ENCODE measurements around the gene LPP.

LPP gene

GRCh38 chr3:188303823-188304222 lies 149.9 kb downstream of the LPP start:
- Histone ChIP-seq H3K27me3 (replicated peaks; ENCODE audit: insufficient read depth, low read length) (peaks cover 45% of the 10 kb centered on the region), H4K20me1 (ENCODE audit: insufficient read depth, low read length) (no peaks in the 10 kb centered on the region), H3K4me1 (ENCODE audit: low read length) (no peaks in the 10 kb centered on the region), H2AFZ (ENCODE audit: low read length) (no peak overlapping the region), H3K9me2 (replicated peaks; ENCODE audit: insufficient read depth, low read length) (no peaks in the 10 kb centered on the region), H3K27ac (ENCODE audit: low read length) (no peak overlapping the region), H3K9me3 (replicated peaks; ENCODE audit: insufficient read depth, low read length) (no peaks in the 10 kb centered on the region), H3K4me2 (ENCODE audit: low read depth, low read length) (no peak overlapping the region), H3K36me3 (replicated peaks; ENCODE audit: insufficient read depth, low read length) (no peaks in the 10 kb centered on the region), H3K4me3 (ENCODE audit: low read length) (no peak overlapping the region), H3K79me2 (ENCODE audit: low read length) (no peaks in the 10 kb centered on the region), H3K9ac (ENCODE audit: low read length) (no peak overlapping the region), H3F3A (ENCODE audit: insufficient read depth, low read length) (no peaks in the 10 kb centered on the region)
- DNase-seq = no peak
- TF ChIP-seq EZH2phosphoT487 (IDR thresholded peaks at IDR 0.05; ENCODE audit: low read length) (no peak), EZH2 (optimal IDR thresholded peaks at IDR 0.05; ENCODE audit: low read depth, low read length) (no peak)
- TF ChIP-seq, protein P1, sequence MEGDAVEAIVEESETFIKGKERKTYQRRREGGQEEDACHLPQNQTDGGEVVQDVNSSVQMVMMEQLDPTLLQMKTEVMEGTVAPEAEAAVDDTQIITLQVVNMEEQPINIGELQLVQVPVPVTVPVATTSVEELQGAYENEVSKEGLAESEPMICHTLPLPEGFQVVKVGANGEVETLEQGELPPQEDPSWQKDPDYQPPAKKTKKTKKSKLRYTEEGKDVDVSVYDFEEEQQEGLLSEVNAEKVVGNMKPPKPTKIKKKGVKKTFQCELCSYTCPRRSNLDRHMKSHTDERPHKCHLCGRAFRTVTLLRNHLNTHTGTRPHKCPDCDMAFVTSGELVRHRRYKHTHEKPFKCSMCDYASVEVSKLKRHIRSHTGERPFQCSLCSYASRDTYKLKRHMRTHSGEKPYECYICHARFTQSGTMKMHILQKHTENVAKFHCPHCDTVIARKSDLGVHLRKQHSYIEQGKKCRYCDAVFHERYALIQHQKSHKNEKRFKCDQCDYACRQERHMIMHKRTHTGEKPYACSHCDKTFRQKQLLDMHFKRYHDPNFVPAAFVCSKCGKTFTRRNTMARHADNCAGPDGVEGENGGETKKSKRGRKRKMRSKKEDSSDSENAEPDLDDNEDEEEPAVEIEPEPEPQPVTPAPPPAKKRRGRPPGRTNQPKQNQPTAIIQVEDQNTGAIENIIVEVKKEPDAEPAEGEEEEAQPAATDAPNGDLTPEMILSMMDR (IDR thresholded peaks at IDR 0.05; ENCODE audit: low read length) = no peak

DNA sequence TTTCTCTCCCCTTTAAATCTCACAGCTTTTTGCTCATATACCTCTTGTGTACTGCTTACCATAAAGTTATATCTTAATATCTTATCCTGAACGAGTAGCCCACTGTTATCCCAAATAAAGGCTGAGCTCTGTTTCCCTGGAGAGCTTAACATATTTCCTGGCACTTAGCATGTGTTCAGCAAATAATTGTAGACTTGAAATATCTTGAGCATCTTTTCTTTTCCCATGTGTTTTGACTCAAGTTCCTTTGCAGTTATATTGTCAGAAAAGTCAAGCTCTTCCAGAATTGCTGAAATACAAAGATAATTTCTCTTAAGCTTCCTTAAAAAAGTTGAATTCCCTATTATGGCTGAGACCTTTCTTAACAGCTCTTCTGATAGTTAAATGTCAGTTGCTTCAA lies 150.5 kb downstream of the LPP start:
- peaks cover 2% of the 10 kb centered on the region; the same call in 1 of the 2 replicates for H3K4me1 ChIP-seq (ENCODE audit: low read length)
- peaks cover 2% of the 10 kb centered on the region for H3F3A ChIP-seq (ENCODE audit: insufficient read depth, low read length)
- H3K4me3 ChIP-seq (ENCODE audit: low read length) = no peak overlapping the region
- H3K9me3 ChIP-seq (replicated peaks; ENCODE audit: insufficient read depth, low read length) = no peaks in the 10 kb centered on the region
- H3K36me3 ChIP-seq (replicated peaks; ENCODE audit: insufficient read depth, low read length) = no peaks in the 10 kb centered on the region
- peaks cover 47% of the 10 kb centered on the region for H3K27me3 ChIP-seq (replicated peaks; ENCODE audit: insufficient read depth, low read length)
- no peaks in the 10 kb centered on the region for H4K20me1 ChIP-seq (ENCODE audit: insufficient read depth, low read length)
- no peaks in the 10 kb centered on the region for H3K9me2 ChIP-seq (replicated peaks; ENCODE audit: insufficient read depth, low read length)
- H3K79me2 ChIP-seq (ENCODE audit: low read length) = no peaks in the 10 kb centered on the region
- no peak overlapping the region for H2AFZ ChIP-seq (ENCODE audit: low read length)
- DNase-seq = no peak
- H3K4me2 ChIP-seq (ENCODE audit: low read depth, low read length) = no peak overlapping the region
- no peak overlapping the region for H3K9ac ChIP-seq (ENCODE audit: low read length)
- no peak overlapping the region for H3K27ac ChIP-seq (ENCODE audit: low read length)
- TF ChIP-seq EZH2 (optimal IDR thresholded peaks at IDR 0.05; ENCODE audit: low read depth, low read length) = no peak

GRCh38 chr3:188305220-188305619 lies 151.3 kb downstream of the LPP start:
- peaks cover 4% of the 10 kb centered on the region; the same call in 1 of the 2 replicates for H3K4me1 ChIP-seq (ENCODE audit: low read length)
- no peak for TF ChIP-seq EZH2phosphoT487 (IDR thresholded peaks at IDR 0.05; ENCODE audit: low read length)
- TF ChIP-seq EZH2 (optimal IDR thresholded peaks at IDR 0.05; ENCODE audit: low read depth, low read length) = no peak

GRCh38 chr3:188306435-188307005 lies 152.6 kb downstream of the LPP start:
- H3K9ac ChIP-seq (ENCODE audit: low read length) = no peak overlapping the region
- H3K27me3 ChIP-seq (replicated peaks; ENCODE audit: insufficient read depth, low read length) = peaks cover 61% of the 10 kb centered on the region
- H2AFZ ChIP-seq (ENCODE audit: low read length) = no peak overlapping the region
- no peaks in the 10 kb centered on the region for H3K9me2 ChIP-seq (replicated peaks; ENCODE audit: insufficient read depth, low read length)
- TF ChIP-seq EZH2phosphoT487 (IDR thresholded peaks at IDR 0.05; ENCODE audit: low read length) (no peak), EZH2 (optimal IDR thresholded peaks at IDR 0.05; ENCODE audit: low read depth, low read length) (no peak)
- TF ChIP-seq, protein P1 (IDR thresholded peaks at IDR 0.05; ENCODE audit: low read length) = no peak
- H4K20me1 ChIP-seq (ENCODE audit: insufficient read depth, low read length) = no peaks in the 10 kb centered on the region
- no peak overlapping the region for H3K4me3 ChIP-seq (ENCODE audit: low read length)
- H3K4me1 ChIP-seq (ENCODE audit: low read length) = peaks cover 4% of the 10 kb centered on the region; the same call in 1 of the 2 replicates
- no peak overlapping the region for H3K4me2 ChIP-seq (ENCODE audit: low read depth, low read length)
- H3K36me3 ChIP-seq (replicated peaks; ENCODE audit: insufficient read depth, low read length) = no peaks in the 10 kb centered on the region
- H3K79me2 ChIP-seq (ENCODE audit: low read length) = no peaks in the 10 kb centered on the region
- H3K27ac ChIP-seq (ENCODE audit: low read length) = no peak overlapping the region
- no peaks in the 10 kb centered on the region for H3K9me3 ChIP-seq (replicated peaks; ENCODE audit: insufficient read depth, low read length)
- H3F3A ChIP-seq (ENCODE audit: insufficient read depth, low read length) = peaks cover 9% of the 10 kb centered on the region
- no peak for DNase-seq

More at GRCh38 chr3:188305220-188305619, 151.3 kb downstream of the LPP start:
- Histone ChIP-seq H3K9me3 (replicated peaks; ENCODE audit: insufficient read depth, low read length) (no peaks in the 10 kb centered on the region), H3K4me3 (ENCODE audit: low read length) (no peak overlapping the region), H3K36me3 (replicated peaks; ENCODE audit: insufficient read depth, low read length) (no peaks in the 10 kb centered on the region), H2AFZ (ENCODE audit: low read length) (no peak overlapping the region), H3K9ac (ENCODE audit: low read length) (no peak overlapping the region), H3K27ac (ENCODE audit: low read length) (no peak overlapping the region), H3K4me2 (ENCODE audit: low read depth, low read length) (no peak overlapping the region), H3F3A (ENCODE audit: insufficient read depth, low read length) (peaks cover 9% of the 10 kb centered on the region), H3K9me2 (replicated peaks; ENCODE audit: insufficient read depth, low read length) (no peaks in the 10 kb centered on the region), H3K27me3 (replicated peaks; ENCODE audit: insufficient read depth, low read length) (peaks cover 48% of the 10 kb centered on the region), H3K79me2 (ENCODE audit: low read length) (no peaks in the 10 kb centered on the region), H4K20me1 (ENCODE audit: insufficient read depth, low read length) (no peaks in the 10 kb centered on the region)
- DNase-seq = no peak

Measured in MM.1S (cell line).